HepG2 (cell line): ENCODE data around the gene C1orf159. TPM values are rescaled to one million over a fixed set of nuclear protein-coding genes. Genes with fewer than 3 reads are reported as not detected.

ENCODE experiments used
- ATAC-seq: fragments of 200-7000 bp; cut with Tn5 transposase; 3 replicates; pipeline ENCODE4 v1.9.1; 2020; ENCODE audit warnings: mild to moderate bottlenecking, moderate library complexity
- BruUV-seq: library from RNA; stranded (reverse); fragments of 400-500 nt; replicated peaks from 2 replicates; lab custom pipeline; 2021; lab: Mats Ljungman, UMichigan
- CTCF ChIA-PET: fragments of 300-600 bp; formaldehyde crosslinking; extraction: SDS; loops from one replicate; lab custom pipeline; 2021; ENCODE audit warnings: low total read pairs, inconsistent platforms, low intra/inter-chr PET ratio; lab: Yijun Ruan, JAX
- POLR2A ChIA-PET: fragments of 350-600 bp; sonication (Branson Sonifier 250); formaldehyde crosslinking; loops from one replicate; lab custom pipeline; 2020; ENCODE audit warnings: antibody characterized with exemption, inconsistent platforms; lab: Yijun Ruan, JAX
- DNase-seq: peaks from one replicate; pipeline ENCODE4 v3.0.0-alpha.2; 2015; ENCODE audit warnings: low spot score
- FAIRE-seq: peaks from 3 replicates; lab custom pipeline; 2011; peaks lifted over from hg19 to GRCh38; lab: Jason Lieb, UNC
- H2AFZ ChIP-seq: one replicate; pipeline ENCODE4 v1.6.1; 2011; ENCODE audit warnings: low read length, inconsistent platforms
- H3K27ac ChIP-seq: fragments of 300-600 bp; 3 replicates; pipeline ENCODE4 v1.8.0; 2011; ENCODE audit warnings: mixed run types, mild to moderate bottlenecking, mixed read lengths, low read length, inconsistent platforms; ENCODE audit not compliant: insufficient read depth; ENCODE audit errors: extremely low read length
- H3K27me3 ChIP-seq, 2 experiments: fragments of 200-600 bp in 1 of 2; 2 replicates in 1 of 2; 3 replicates in 1 of 2; pipeline versions ENCODE4 v1.6.0 to v1.8.0; 2011; ENCODE audit warnings: low read length in 2 of 2, mild to moderate bottlenecking in 2 of 2, moderate library complexity in 2 of 2, inconsistent platforms in 1 of 2; ENCODE audit not compliant: insufficient read depth in 2 of 2, control insufficient read depth in 1 of 2
- H3K36me3 ChIP-seq, 2 experiments: fragments of 200-600 bp in 1 of 2; replicated peaks in 1 of 2; 2 replicates in 1 of 2; 3 replicates in 1 of 2; pipeline versions ENCODE4 v1.5.1 to v1.8.0; 2011; ENCODE audit warnings: low read length in 2 of 2, inconsistent platforms in 1 of 2; ENCODE audit not compliant: insufficient read depth in 2 of 2, control insufficient read depth in 1 of 2
- H3K4me1 ChIP-seq: 2 replicates; pipeline ENCODE4 v1.5.1; 2012; ENCODE audit warnings: low read length, inconsistent platforms; ENCODE audit not compliant: insufficient read depth
- H3K4me2 ChIP-seq: 2 replicates; pipeline ENCODE4 v1.6.0; 2011; ENCODE audit warnings: low read depth, low read length, inconsistent platforms
- H3K4me3 ChIP-seq, 3 experiments: fragments of 200-600 bp in 1 of 3; sonication (generic), shearing (Covaris generic) in 1 of 3; replicated peaks in 1 of 3; 2 replicates each; pipeline ENCODE4 v1.5.1; 2011 to 2016; ENCODE audit warnings: low read length in 3 of 3, inconsistent platforms in 2 of 3, low read depth in 2 of 3, mild to moderate bottlenecking in 2 of 3, control low read depth in 1 of 3, mixed read lengths in 1 of 3; ENCODE audit not compliant: insufficient read depth in 1 of 3
- H3K79me2 ChIP-seq: one replicate; pipeline ENCODE4 v1.6.1; 2011; ENCODE audit warnings: low read length, inconsistent platforms; ENCODE audit not compliant: insufficient read depth
- H3K9ac ChIP-seq: 2 replicates; pipeline ENCODE4 v1.6.0; 2011; ENCODE audit warnings: mild to moderate bottlenecking, low read depth, low read length, inconsistent platforms; ENCODE audit not compliant: insufficient read depth
- H3K9me3 ChIP-seq: 2 replicates; pipeline ENCODE4 v1.5.1; 2012; ENCODE audit warnings: mild to moderate bottlenecking, low read length
- H4K20me1 ChIP-seq: 2 replicates; pipeline ENCODE4 v1.6.0; 2011; ENCODE audit warnings: inconsistent platforms, mild to moderate bottlenecking, low read length, moderate library complexity; ENCODE audit not compliant: insufficient read depth
- E2F5 ChIP-seq: sonication (generic); formaldehyde crosslinking; conservative IDR thresholded peaks from 2 replicates; pipeline ENCODE4 v1.4.0; 2020; ENCODE audit warnings: missing genetic modification reagents
- EED ChIP-seq: sonication (generic); formaldehyde crosslinking; IDR thresholded peaks from 2 replicates; pipeline ENCODE4 v1.5.0; 2020; ENCODE audit warnings: mild to moderate bottlenecking, missing genetic modification reagents
- GPN1 ChIP-seq: sonication (generic); formaldehyde crosslinking; IDR thresholded peaks from 2 replicates; pipeline ENCODE4 v1.5.1; 2020; ENCODE audit warnings: missing genetic modification reagents, borderline replicate concordance
- KLF6 ChIP-seq: IDR thresholded peaks from 2 replicates; pipeline ENCODE4 v1.8.0; 2016; ENCODE audit warnings: missing biosample characterization, missing genetic modification reagents
- LCORL ChIP-seq, 2 experiments: fragments of 450-650 bp in 1 of 2; sonication (generic) in 1 of 2; formaldehyde crosslinking in 1 of 2; IDR thresholded peaks; 2 replicates each; pipeline versions ENCODE4 v1.5.0 to v1.6.1; 2017 to 2020; ENCODE audit warnings: antibody characterized with exemption in 1 of 2, missing genetic modification reagents in 1 of 2
- NR0B2 ChIP-seq: sonication (generic); formaldehyde crosslinking; IDR thresholded peaks from 2 replicates; pipeline ENCODE4 v1.4.0; 2020; ENCODE audit warnings: mild to moderate bottlenecking, missing genetic modification reagents
- RXRB ChIP-seq: IDR thresholded peaks from 2 replicates; pipeline ENCODE4 v1.6.1; 2016; ENCODE audit warnings: borderline replicate concordance, missing genetic modification reagents, missing compliant biosample characterization
- SKI ChIP-seq: fragments of 450-650 bp; IDR thresholded peaks from one replicate; pipeline ENCODE4 v1.6.1; 2018; ENCODE audit warnings: mild to moderate bottlenecking; ENCODE audit not compliant: partially characterized antibody
- SP1 ChIP-seq, 2 experiments: fragments of 450-650 bp in 1 of 2; sonication (generic) in 1 of 2; formaldehyde crosslinking in 1 of 2; IDR thresholded peaks; 2 replicates each; pipeline versions ENCODE4 v1.4.0 to v1.6.1; 2016 to 2020; ENCODE audit warnings: missing genetic modification reagents in 1 of 2
- STAT6 ChIP-seq: sonication (generic); formaldehyde crosslinking; IDR thresholded peaks from 2 replicates; pipeline ENCODE4 v1.4.0; 2020; ENCODE audit warnings: missing genetic modification reagents, mild to moderate bottlenecking, borderline replicate concordance
- ZFP90 ChIP-seq: sonication (generic); formaldehyde crosslinking; IDR thresholded peaks from 2 replicates; pipeline ENCODE4 v1.8.0; 2022; ENCODE audit warnings: missing genetic modification reagents, mild to moderate bottlenecking, inconsistent platforms, borderline replicate concordance
- ZKSCAN8 ChIP-seq: IDR thresholded peaks from 2 replicates; pipeline ENCODE4 v1.6.1; 2016; ENCODE audit warnings: borderline replicate concordance, missing genetic modification reagents, missing compliant biosample characterization
- ZNF281 ChIP-seq: sonication (generic); formaldehyde crosslinking; IDR thresholded peaks from 2 replicates; pipeline ENCODE4 v1.4.0; 2020; ENCODE audit warnings: missing genetic modification reagents, borderline replicate concordance
- ZNF326 ChIP-seq: sonication (generic); formaldehyde crosslinking; IDR thresholded peaks from 2 replicates; pipeline ENCODE4 v1.4.0; 2020; ENCODE audit warnings: missing genetic modification reagents, borderline replicate concordance
- ZNF430 ChIP-seq: sonication (generic); formaldehyde crosslinking; IDR thresholded peaks from 2 replicates; pipeline ENCODE4 v1.9.0; 2021; ENCODE audit warnings: mild to moderate bottlenecking, missing genetic modification reagents
- WGBS: methylation state at CpG from one replicate; pipeline ENCODE4 v1.1.6; 2017; ENCODE audit warnings: low lambda C conversion rate; 5-methylcytosine and 5-hydroxymethylcytosine counted together
- in situ Hi-C: cut with HindIII; loops from 2 replicates; pipeline ENCODE4 v1.10.0; 2017; ENCODE audit warnings: low pct_unique_long_range_greater_than_20kb; ENCODE audit not compliant: extremely low pct_ligation_motif_present
- intact Hi-C: fragments of 100-400 bp; cut with micrococcal nuclease; formaldehyde crosslinking; loops from one replicate; pipeline ENCODE4 v1.10.0; 2022; ENCODE audit not compliant: unreplicated experiment
- polyA plus RNA-seq, 8 experiments: library from polyadenylated mRNA; depleted of rRNA in 3 of 8; stranded (reverse) in 7 of 8; unstranded in 1 of 8; fragments of >200 nt; fragmentation: Illumina TruSeq in 4 of 8; extraction: Trizol in 4 of 8; gene quantifications; 2 replicates each; pipeline versions ENCODE4 v1.2.1 to v1.2.3, GENCODE V29; 2011 to 2016; ENCODE audit warnings: low read depth in 4 of 8, missing spikeins in 1 of 8, mixed read lengths in 1 of 8; ENCODE audit not compliant: insufficient read depth in 1 of 8
- total RNA-seq, 5 experiments: library from RNA; depleted of rRNA; stranded (reverse); fragments of >200 nt; fragmentation: Illumina TruSeq; extraction: Trizol; gene quantifications; 2 replicates each; pipeline ENCODE4 v1.2.3, GENCODE V29; 2016; ENCODE audit warnings: low read depth in 1 of 5

Gene C1orf159
- total and polyA plus RNA-seq, 2 of the 13 experiments (the other 11 are each of a cell fraction or from before 2014, with no cell fraction given): 3.8 to 6.7 TPM

- H3K4me1 ChIP-seq: peaks cover 39% of the 10 kb centered on the region
- peak overlapping the region in 1 of 3 experiments; percentile 54; a peak in 1 of 6 replicates for H3K4me3 ChIP-seq
- no peak overlapping the region for H2AFZ ChIP-seq
- H4K20me1 ChIP-seq: no peaks in the 10 kb centered on the region; the same call in 1 of the 2 replicates
- H3K27me3 ChIP-seq: no peaks in the 10 kb centered on the region
- intact Hi-C loops: no loop called here
- H3K9me3 ChIP-seq: no peaks in the 10 kb centered on the region
- H3K79me2 ChIP-seq: no peaks in the 10 kb centered on the region
- DNase-seq: peak; percentile 66
- no peak for FAIRE-seq
- ATAC-seq: peak; percentile 67
- ChIA-PET POLR2A (interaction anchor here (1.3 to 1.9 kb wide), 2 partner anchors 10 to 33 kb away, joined by 4 to 7 read pairs; no protein-coding TSS in a partner anchor), CTCF (no interaction called here)
- in situ Hi-C loops: no loop called here
- BruUV-seq: no TSS peak
- no peaks in the 10 kb centered on the region; a peak in 1 of 5 replicates for H3K36me3 ChIP-seq
- H3K4me2 ChIP-seq: peak overlapping the region; percentile 53
- peak overlapping the region; percentile 52 for H3K9ac ChIP-seq
- peak overlapping the region; percentile 22 for H3K27ac ChIP-seq
- WGBS: 86% methylated on average over 14 of the region's 46 CpGs
- TF ChIP-seq STAT6 (CRISPR knock-in tag): no peak
- no peak for TF ChIP-seq KLF6 (CRISPR knock-in tag)
- peak; percentile 62; the same call in 1 of the 2 replicates for TF ChIP-seq ZNF281
- TF ChIP-seq ZKSCAN8 (CRISPR knock-in tag): no peak
- TF ChIP-seq E2F5 (CRISPR knock-in tag): no peak
- no peak for TF ChIP-seq RXRB
- TF ChIP-seq SP1 (IDR thresholded peaks at IDR 0.05): no peak
- TF ChIP-seq SP1 (CRISPR knock-in tag; IDR thresholded peaks at IDR 0.05): no peak
- TF ChIP-seq EED (CRISPR knock-in tag): no peak
- TF ChIP-seq GPN1 (CRISPR knock-in tag): no peak
- no peak for TF ChIP-seq ZNF430
- TF ChIP-seq SKI: no peak
- TF ChIP-seq ZFP90: no peak
- TF ChIP-seq LCORL (IDR thresholded peaks at IDR 0.05): no peak
- TF ChIP-seq LCORL (CRISPR knock-in tag; IDR thresholded peaks at IDR 0.05): peak; percentile 42; the same call in 1 of the 2 replicates
- no peak for TF ChIP-seq NR0B2
- TF ChIP-seq ZNF326: no peak
Observed at GRCh38 chr1:1157914-1158710, 42.2 kb upstream of the C1orf159 start.
